ENCODE data around the gene VPS18. TPM values are rescaled to one million over a fixed set of nuclear protein-coding genes. Genes with fewer than 3 reads are reported as not detected.

VPS18 gene
- total and polyA plus RNA-seq, 8 donors: 9.2 to 29.0 (median 13.6) TPM

- no peaks in the 10 kb centered on the region for H3K9me3 ChIP-seq
- peaks cover 0 to 33% of the 10 kb centered on the region in 2 donors for H3K27me3 ChIP-seq
- H3K4me1 ChIP-seq: peaks cover 0 to 15% of the 10 kb centered on the region in 2 donors
- intact Hi-C loops (cut with DNase I): no loop called here
- ATAC-seq (no peak), DNase-seq (no peak)
- H3K4me3 ChIP-seq: no peak overlapping the region
- H3K36me3 ChIP-seq: no peaks in the 10 kb centered on the region
- TF ChIP-seq, protein P1, sequence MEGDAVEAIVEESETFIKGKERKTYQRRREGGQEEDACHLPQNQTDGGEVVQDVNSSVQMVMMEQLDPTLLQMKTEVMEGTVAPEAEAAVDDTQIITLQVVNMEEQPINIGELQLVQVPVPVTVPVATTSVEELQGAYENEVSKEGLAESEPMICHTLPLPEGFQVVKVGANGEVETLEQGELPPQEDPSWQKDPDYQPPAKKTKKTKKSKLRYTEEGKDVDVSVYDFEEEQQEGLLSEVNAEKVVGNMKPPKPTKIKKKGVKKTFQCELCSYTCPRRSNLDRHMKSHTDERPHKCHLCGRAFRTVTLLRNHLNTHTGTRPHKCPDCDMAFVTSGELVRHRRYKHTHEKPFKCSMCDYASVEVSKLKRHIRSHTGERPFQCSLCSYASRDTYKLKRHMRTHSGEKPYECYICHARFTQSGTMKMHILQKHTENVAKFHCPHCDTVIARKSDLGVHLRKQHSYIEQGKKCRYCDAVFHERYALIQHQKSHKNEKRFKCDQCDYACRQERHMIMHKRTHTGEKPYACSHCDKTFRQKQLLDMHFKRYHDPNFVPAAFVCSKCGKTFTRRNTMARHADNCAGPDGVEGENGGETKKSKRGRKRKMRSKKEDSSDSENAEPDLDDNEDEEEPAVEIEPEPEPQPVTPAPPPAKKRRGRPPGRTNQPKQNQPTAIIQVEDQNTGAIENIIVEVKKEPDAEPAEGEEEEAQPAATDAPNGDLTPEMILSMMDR (IDR thresholded peaks at IDR 0.05): no peak
- no peak overlapping the region for H3K27ac ChIP-seq
Measured at GRCh38 chr15:40870716-40871115, 23.5 kb upstream of the VPS18 start.

- no peak overlapping the region for H3K4me3 ChIP-seq
- TF ChIP-seq, protein P1 (IDR thresholded peaks at IDR 0.05): no peak
- no peak overlapping the region for H3K27ac ChIP-seq
- H3K9me3 ChIP-seq: no peaks in the 10 kb centered on the region
- peaks cover 0 to 33% of the 10 kb centered on the region in 2 donors for H3K27me3 ChIP-seq
- ATAC-seq (peak; percentile 81), DNase-seq (peak in 3 of 4 donors; percentile 37 to 83 (median 60))
- H3K36me3 ChIP-seq: no peaks in the 10 kb centered on the region
- intact Hi-C loops (cut with DNase I): no loop called here
- peaks cover 0 to 15% of the 10 kb centered on the region in 2 donors for H3K4me1 ChIP-seq
Measured at GRCh38 chr15:40871749-40872617, 22.3 kb upstream of the VPS18 start.

DNA sequence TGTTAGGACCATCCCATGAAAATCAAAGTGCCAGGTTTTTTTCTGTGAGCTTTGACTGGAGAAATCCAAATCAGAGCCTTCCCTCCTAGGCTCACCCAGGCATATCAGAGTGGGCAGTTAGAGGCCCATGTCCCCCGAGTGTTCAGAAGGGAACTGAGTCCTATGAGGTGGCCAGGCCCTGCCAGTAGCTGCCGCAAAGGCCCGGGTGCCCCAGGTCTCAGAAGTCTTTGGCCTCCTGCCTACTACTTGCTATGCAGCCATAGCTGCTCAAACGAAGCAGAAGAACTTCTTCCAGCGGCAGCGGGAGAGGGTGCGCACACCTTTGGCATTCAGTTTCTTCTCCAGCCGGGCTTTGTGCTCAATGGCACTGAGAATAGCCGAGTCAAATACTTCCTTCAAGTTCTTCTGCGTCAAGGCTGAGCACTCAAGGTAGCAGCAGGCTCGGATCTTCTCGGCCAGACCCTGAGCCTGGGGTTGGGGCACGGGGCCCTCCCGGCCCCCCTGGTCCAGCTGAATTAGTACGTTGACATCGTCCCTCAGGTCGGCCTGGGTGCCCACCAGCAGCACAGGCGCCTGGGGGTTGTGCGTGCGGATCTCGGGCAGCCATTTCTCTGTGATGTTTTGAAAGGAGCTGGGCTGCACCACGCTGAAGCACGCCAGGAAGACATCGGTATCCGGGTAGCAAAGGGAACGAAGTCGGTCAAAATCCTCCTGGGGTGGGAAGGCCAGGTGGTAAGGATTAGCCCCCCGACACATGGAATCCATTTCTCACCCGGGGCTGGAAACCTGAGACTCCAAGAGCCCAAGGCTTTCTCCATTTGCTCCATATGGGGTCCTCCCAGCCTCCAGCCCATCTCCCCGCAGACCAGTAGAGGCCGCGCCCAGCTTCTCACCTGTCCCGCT, 21.2 kb upstream of the VPS18 start:
- peaks cover 0 to 33% of the 10 kb centered on the region in 2 donors for H3K27me3 ChIP-seq
- no peak overlapping the region for H3K27ac ChIP-seq
- H3K9me3 ChIP-seq: no peaks in the 10 kb centered on the region
- TF ChIP-seq, protein P1 (IDR thresholded peaks at IDR 0.05): no peak
- no peaks in the 10 kb centered on the region for H3K36me3 ChIP-seq
- H3K4me1 ChIP-seq: peaks cover 0 to 15% of the 10 kb centered on the region in 2 donors
- peak overlapping the region; percentile 48 to 50 for H3K4me3 ChIP-seq
- DNase-seq: no peak
- ATAC-seq: no peak
- intact Hi-C loops (cut with DNase I): no loop called here

- no peaks in the 10 kb centered on the region for H3K36me3 ChIP-seq
- TF ChIP-seq, protein P1 (IDR thresholded peaks at IDR 0.05): peak in 1 of 2 donors; percentile 11
- peak within 1 kb of the TSS; percentile 48 to 50 for H3K4me3 ChIP-seq
- H3K27me3 ChIP-seq: peaks cover 0 to 33% of the 10 kb centered on the region in 2 donors
- ATAC-seq (peak; percentile 85), DNase-seq (peak in 3 of 4 donors; percentile 66 to 93 (median 69))
- H3K27ac ChIP-seq: no peak within 1 kb of the TSS
- intact Hi-C loops (cut with DNase I): no loop called here
- H3K9me3 ChIP-seq: no peaks in the 10 kb centered on the region
- peaks cover 0 to 15% of the 10 kb centered on the region in 2 donors for H3K4me1 ChIP-seq
Measured at GRCh38 chr15:40873694-40874561, 20.3 kb upstream of the VPS18 start, which contains the start of gene RHOV. Gene RHOV (minus strand): TSS chr15:40874234. CDS start chr15:40874139, 95 bp downstream.
